NCI-H2196 (cell line): ENCODE results near the gene TMEM236.

ENCODE experiments used
- DNase-seq: peaks from one replicate; lab custom pipeline; 2025; ENCODE audit not compliant: unreplicated experiment; lab: John Stamatoyannopoulos, UW

The TMEM236 gene

DNA sequence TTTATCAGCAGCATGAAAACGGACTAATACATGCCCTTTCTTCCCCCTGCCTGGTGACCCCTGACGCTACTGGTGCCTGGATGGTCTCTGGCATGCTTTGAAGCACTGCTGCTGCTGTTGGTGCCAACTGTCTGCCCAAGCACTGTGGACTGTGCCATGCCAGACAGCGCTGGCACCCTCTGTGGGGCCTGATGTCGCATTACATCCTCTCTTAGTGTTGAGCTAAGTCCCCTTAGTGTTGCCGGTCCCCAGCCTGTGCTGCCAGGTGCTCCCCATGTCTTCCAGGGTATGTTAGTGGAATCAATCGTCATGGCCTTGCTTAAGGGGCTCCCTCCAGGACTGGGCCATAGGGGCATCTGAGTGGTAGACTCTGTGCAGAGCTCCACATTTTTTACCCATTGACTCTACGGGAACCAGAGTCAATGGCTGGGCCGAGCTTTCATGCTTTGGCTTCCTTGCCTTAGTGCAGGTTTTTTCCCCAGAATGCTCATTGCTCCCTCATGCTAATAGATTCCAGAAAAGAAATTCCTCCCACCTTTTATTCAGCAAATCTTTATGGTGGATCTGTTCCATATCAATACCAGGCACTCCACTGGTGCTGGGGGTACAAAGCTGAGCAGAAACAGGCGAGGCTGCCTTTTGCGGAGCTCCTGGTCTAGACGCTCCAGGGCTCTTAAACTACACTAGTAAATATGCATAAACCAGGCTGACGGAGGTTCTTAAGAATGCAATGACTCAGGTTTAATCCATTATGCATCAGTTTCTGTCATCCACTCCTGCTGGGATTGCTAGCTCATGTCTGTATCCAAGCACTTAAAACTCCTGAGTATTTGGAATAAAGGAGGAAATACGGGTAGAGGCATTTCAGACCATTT is 35.3 kb downstream of the TMEM236 start:
- no peak for DNase-seq

DNA sequence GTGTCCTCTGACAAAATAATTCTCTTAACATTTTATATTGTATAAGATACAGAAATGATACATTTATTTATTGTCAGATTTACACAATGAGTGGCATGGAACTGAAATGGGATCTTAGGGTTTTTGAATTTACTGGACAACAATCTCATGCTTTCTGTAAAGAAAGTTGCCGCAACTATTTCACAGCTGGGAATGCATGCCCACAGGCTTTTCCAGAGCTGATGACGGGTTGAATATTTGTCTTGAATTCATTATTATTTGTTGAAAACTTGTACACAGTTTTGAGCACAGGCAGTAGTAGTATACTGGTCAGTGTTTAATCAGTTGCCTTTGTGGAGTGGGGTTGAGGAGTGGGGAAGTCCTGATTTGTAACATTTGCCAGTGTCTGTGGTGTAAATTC is 36.6 kb downstream of the TMEM236 start:
- no peak for DNase-seq

- no peak for DNase-seq
Measured at GRCh38 chr10:17789396-17789795, 37.4 kb downstream of the TMEM236 start.

DNA sequence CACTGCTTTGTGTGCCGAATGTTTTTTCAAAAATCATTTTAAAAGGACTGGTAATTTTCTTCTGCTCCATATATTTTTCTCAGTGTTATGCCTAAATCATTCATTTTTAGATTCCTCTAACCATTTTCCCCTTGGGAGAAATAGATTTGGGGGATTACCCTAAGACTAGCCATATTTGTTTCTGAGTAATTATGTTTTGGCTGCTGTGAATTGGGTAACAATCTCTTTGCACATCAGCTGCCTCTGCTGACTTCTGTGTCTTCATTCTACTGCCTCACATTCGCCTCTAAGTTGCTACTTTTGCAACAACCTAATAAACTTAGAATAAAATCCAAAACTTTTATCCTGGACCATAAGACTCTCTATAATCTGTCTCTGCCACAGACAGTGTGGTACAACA is 38.6 kb downstream of the TMEM236 start:
- no peak for DNase-seq

- no peak for DNase-seq
Measured at GRCh38 chr10:17792991-17793390, 41.0 kb downstream of the TMEM236 start.

GRCh38 chr10:17793823-17794644 is 42.0 kb downstream of the TMEM236 start:
- DNase-seq: no peak

- DNase-seq: no peak
Measured at GRCh38 chr10:17795083-17795482, 43.1 kb downstream of the TMEM236 start.

- DNase-seq: no peak
Measured at GRCh38 chr10:17795813-17796594, 44.0 kb downstream of the TMEM236 start.

DNA sequence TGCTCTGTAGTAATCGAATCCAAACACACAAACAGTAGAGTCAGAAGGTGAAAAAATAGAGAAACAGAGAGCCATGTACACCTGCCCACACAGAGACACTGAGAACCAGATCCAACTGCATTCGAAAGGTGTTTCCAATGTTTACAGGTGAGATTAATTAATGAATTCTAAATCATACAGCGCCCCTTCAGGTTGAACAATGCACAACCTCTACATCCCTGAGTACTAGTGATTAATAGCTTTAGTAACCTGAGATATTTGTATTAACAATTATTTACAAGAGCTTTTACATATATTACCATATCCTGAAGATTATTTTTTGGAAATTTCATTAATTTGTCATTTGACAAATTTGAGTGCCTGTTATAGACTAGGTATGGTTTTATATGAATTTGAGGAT is 49.5 kb downstream of the TMEM236 start:
- no peak for DNase-seq

- DNase-seq: no peak
Measured at GRCh38 chr10:17802350-17802749, 50.3 kb downstream of the TMEM236 start.

GRCh38 chr10:17802976-17803375 is 51.0 kb downstream of the TMEM236 start:
- no peak for DNase-seq

DNA sequence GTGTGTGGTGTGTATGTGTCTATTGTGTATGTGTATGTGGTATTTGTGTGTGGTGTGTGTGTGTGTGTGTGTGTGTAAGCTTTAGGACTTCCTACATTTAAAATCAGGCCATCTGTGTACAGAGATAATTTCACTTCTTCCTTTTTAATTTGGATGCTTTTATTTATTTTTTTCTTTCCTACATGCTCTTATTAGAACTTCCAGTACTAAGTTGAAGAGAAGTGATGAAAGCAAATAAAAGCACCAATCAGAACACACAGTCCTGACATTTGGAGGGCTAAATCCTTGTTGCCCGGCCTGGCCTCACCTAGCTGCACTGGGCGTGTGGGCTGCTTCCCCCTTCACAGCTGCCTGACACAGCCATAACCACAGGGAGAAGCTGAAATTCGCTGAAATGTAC is 53.3 kb downstream of the TMEM236 start:
- DNase-seq: no peak

- no peak for DNase-seq
Measured at GRCh38 chr10:17805921-17806577, 54.0 kb downstream of the TMEM236 start.

DNA sequence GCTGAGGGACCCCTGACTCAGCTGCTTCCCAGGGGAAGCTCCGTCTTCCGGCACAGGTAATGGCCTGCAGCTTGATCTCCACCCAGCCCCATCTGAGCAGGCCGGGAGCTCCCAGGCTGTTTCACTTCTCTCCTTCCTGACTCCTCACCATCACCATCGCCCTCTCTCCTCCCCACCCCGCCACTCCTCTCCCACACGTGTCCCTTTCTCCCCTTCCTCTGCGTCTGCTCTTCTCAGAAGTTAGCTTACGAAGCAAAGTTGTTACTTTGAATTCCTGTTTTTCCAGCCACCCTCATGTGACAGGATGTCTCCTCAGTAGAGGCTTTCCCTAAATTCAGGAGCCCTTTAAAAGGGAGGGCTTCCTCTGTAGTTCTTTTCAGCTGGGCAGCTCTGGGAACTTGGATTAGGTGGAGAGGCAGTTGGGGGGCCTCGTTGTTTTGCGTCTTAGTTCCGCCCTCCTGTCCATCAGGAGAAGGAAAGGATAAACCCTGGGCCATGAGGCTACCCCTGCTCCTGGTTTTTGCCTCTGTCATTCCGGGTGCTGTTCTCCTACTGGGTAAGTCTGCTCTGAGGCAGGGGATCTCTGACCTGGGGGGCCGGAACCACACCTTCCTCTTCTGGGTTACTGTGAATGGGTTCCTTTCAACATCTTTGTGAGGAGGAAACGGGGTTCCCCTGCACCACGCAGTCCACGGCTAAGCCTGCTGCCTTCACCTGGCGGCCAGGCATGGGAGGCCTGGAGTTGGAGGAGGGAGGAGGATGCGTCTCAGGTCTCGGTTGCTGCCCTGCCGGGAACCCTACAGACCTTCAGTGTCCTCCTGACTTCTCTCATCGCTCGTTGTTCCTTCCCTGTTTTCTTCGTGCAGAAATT is 57.2 kb downstream of the TMEM236 start, which contains the start of gene MRC1:
Gene MRC1 (plus strand): TSS at position 378 of the 871 bp plus-strand sequence. CDS start 118 bp downstream, at position 496.
- DNase-seq: no peak

DNA sequence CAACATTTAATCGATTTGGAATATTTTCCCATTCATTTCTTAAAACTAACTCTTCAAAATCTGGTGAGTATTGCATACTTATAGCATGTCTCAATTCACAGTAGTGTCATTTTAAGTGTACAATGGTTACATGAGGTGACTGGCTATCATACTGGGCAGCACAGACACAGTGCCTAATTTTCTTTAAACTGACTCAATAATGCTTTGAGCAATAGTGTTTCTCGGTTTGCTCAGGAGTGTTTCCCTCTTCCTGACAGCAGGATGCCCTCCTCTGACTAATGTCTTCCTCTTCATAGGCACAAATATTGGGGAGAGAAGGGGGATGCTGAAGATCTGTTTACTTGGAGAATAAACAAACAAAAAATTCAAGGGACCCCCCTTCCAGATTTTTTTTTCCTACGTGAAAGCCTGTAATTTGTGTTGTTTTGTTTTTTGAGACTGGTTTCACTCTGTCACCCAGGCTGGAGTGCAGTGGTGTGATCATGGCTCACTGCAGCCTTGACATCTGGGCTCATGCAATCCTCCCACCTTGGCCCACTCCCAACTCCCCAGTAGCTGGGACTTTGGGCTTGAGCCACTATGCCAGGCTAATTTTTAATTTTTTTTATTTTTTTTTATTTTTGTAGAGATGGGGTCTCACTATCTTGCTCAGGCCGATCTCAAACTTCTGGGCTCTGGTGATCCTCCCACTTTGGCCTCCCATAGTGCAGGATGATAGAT is 59.3 kb downstream of the TMEM236 start:
- no peak for DNase-seq

DNA sequence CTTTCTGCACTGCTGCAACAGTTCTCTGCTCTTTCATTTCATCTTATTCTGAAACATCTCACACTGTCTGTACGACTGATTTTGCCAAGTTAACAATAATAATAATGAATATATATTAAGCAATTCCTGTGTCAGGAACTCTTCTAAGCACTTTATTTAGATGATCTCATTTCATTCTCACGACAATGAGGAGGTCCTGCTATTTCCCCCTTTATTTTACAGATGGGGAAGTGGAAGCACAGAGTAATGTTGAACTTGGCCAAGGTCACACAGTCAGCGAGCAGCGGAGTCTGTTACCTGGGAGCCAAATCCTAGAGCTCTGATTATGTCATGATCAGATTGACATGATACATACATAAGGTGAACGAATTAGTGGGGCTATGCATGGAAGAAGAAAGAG is 63.0 kb downstream of the TMEM236 start:
- DNase-seq: no peak

DNA sequence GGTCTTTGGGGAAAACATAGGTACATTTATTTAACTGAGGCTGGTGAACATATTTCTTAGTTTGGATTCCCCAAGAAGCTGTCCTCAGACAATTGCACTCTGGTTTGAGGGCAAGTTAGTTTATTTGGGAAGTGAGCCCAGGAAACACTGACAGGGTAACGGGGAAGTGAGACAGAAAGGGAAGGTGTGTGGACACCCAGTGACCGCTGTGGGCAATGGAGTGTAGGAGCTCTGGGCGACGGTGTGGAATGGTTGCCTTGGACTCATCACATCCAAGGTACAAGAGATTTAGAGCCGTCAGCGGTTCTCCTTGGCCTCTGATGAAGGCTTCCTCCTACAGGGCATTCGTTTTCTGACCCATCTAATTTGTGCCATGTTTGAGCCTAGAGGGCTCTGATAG is 64.2 kb downstream of the TMEM236 start:
- DNase-seq: no peak

DNA sequence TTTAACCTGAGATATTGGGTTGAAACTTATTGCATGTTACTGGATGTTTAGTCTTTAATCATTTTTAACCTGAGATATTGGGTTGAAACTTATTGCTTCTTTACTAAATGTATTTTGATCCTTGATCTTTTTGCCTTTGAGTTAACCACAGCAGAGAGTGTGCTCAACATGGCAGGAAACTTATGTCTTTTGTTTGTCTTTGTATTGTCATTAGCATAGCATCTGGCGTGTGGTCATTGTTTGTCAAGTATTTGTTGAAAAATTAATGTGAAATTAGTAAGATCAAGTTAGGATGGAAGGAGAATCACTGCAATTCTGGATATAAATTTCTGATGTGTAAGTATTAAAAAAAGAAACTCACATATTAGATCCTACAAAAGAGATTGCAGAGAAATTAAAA is 65.3 kb downstream of the TMEM236 start:
- DNase-seq: no peak

- DNase-seq: no peak
Measured at GRCh38 chr10:17817790-17818189, 65.8 kb downstream of the TMEM236 start.
